Activated T-cell treated with anti-CD3 and anti-CD28 coated beads, Interleukin-2, amount 50 U/mL, for 48 hours (primary cell): ENCODE results near the gene POLR3E.
"Not testable (repeated sequence)": the region's sequence is repeated elsewhere in the genome, so short reads cannot be mapped to it uniquely, and the experiment has no call there.

Experiments used
- DNase-seq, 2 experiments: peaks; one replicate each; pipeline ENCODE4 v3.0.0-alpha.2; 2020

The POLR3E gene

GRCh38 chr16:22337045-22337444 is 39.8 kb downstream of the POLR3E start:
- DNase-seq = no peak

- no peak for DNase-seq
These were observed 40.8 kb downstream of the POLR3E start for GRCh38 chr16:22337849-22338635.

GRCh38 chr16:22340945-22341344 is 43.7 kb downstream of the POLR3E start:
- no peak for DNase-seq

GRCh38 chr16:22342082-22342481 is 44.9 kb downstream of the POLR3E start:
- no peak for DNase-seq

GRCh38 chr16:22346483-22346882 is 49.3 kb downstream of the POLR3E start:
- no peak for DNase-seq

GRCh38 chr16:22347100-22347820 is 50.1 kb downstream of the POLR3E start:
- no peak for DNase-seq

GRCh38 chr16:22348291-22348690 is 51.1 kb downstream of the POLR3E start:
- DNase-seq = no peak

- not testable (repeated sequence) for DNase-seq
These were observed 53.8 kb downstream of the POLR3E start for GRCh38 chr16:22351017-22351416.

- DNase-seq = no peak
These were observed 54.9 kb downstream of the POLR3E start for GRCh38 chr16:22352140-22352539.

GRCh38 chr16:22352723-22353122 is 55.5 kb downstream of the POLR3E start:
- DNase-seq = no peak

GRCh38 chr16:22353191-22353919 is 56.1 kb downstream of the POLR3E start:
- no peak for DNase-seq

GRCh38 chr16:22353933-22354541 is 56.8 kb downstream of the POLR3E start:
- DNase-seq = no peak

GRCh38 chr16:22355487-22355908 is 58.3 kb downstream of the POLR3E start:
- no peak for DNase-seq

- DNase-seq = no peak
These were observed 59.9 kb downstream of the POLR3E start for GRCh38 chr16:22356930-22357634.

- DNase-seq = no peak
These were observed 60.4 kb downstream of the POLR3E start for GRCh38 chr16:22357635-22357971.

- DNase-seq = no peak
These were observed 60.8 kb downstream of the POLR3E start for GRCh38 chr16:22358000-22358399.

- no peak for DNase-seq
These were observed 62.5 kb downstream of the POLR3E start for GRCh38 chr16:22359679-22360078.

- no peak for DNase-seq
These were observed 63.9 kb downstream of the POLR3E start for GRCh38 chr16:22360963-22361659.

GRCh38 chr16:22364241-22364640 is 67.0 kb downstream of the POLR3E start:
- DNase-seq = no peak

GRCh38 chr16:22366371-22366770 is 69.2 kb downstream of the POLR3E start:
- DNase-seq = no peak

GRCh38 chr16:22366889-22367288 is 69.7 kb downstream of the POLR3E start:
- DNase-seq = no peak
